Breast epithelium (tissue), 4 donors: ENCODE results near the gene HCFC1. TPM values are rescaled to one million over a fixed set of nuclear protein-coding genes. Genes with fewer than 3 reads are reported as not detected.

ENCODE experiments used
- DNase-seq, 2 donors: peaks; one replicate each; pipeline ENCODE4 v3.0.0-alpha.2; 2019; ENCODE audit warnings: low spot score in 2 of 2
- H3K27ac ChIP-seq, 2 donors: fragments of 200-600 bp; sonication (generic) in 1 of 2; one replicate each; pipeline ENCODE4 v1.5.1; 2016 to 2019; ENCODE audit warnings: mild to moderate bottlenecking in 1 of 2
- H3K27me3 ChIP-seq, 2 donors: fragments of 200-600 bp; sonication (generic) in 1 of 2; one replicate each; pipeline versions ENCODE4 v1.5.1 to v1.6.0; 2017 to 2019; ENCODE audit warnings: control low read depth in 1 of 2, mild to moderate bottlenecking in 1 of 2
- H3K36me3 ChIP-seq: fragments of 200-600 bp; one replicate; pipeline ENCODE4 v1.5.1; 2019
- H3K4me1 ChIP-seq, 2 donors: fragments of 200-600 bp; sonication (generic); one replicate each; pipeline ENCODE4 v1.5.1; 2016 to 2019; ENCODE audit warnings: control low read depth in 1 of 2
- H3K4me3 ChIP-seq, 3 donors: fragments of 200-600 bp; sonication (generic); 1 replicate in 2 of 3; 2 replicates in 1 of 3; pipeline ENCODE4 v1.5.1; 2016 to 2019; ENCODE audit warnings: mild to moderate bottlenecking in 3 of 3, moderate library complexity in 2 of 3
- H3K9me3 ChIP-seq, 2 donors: fragments of 200-600 bp; sonication (generic) in 1 of 2; one replicate each; pipeline ENCODE4 v1.5.1; 2016 to 2019; ENCODE audit warnings: control low read depth in 1 of 2
- CTCF ChIP-seq, 3 donors: fragments of 450-650 bp; IDR thresholded peaks; one replicate each; pipeline ENCODE4 v1.5.1; 2016 to 2017; ENCODE audit warnings: antibody characterized with exemption in 3 of 3, mild to moderate bottlenecking in 3 of 3, moderate library complexity in 3 of 3
- POLR2A ChIP-seq: fragments of 450-650 bp; IDR thresholded peaks from one replicate; pipeline ENCODE4 v1.6.1; 2016; ENCODE audit warnings: antibody characterized with exemption, mild to moderate bottlenecking, moderate library complexity
- POLR2AphosphoS5 ChIP-seq, 3 donors: sonication (generic); formaldehyde crosslinking; IDR thresholded peaks; one replicate each; pipeline ENCODE4 v1.6.1; 2017; ENCODE audit warnings: antibody characterized with exemption in 3 of 3
- intact Hi-C: fragments of 100-400 bp; cut with DNase I; formaldehyde crosslinking; loops from one replicate; pipeline ENCODE4 v1.15.1; 2023; ENCODE audit warnings: low total_unique reads
- total RNA-seq, 3 donors: library from RNA; depleted of rRNA; stranded (reverse); fragments of >200 nt; gene quantifications; one replicate each; pipeline ENCODE4 v1.1.0, GENCODE V29; 2016

Gene HCFC1
- total RNA-seq, 3 donors from 2014 or later = 20.2 to 23.0 (median 22.6) TPM

- TF ChIP-seq CTCF (IDR thresholded peaks at IDR 0.05) (no peak), POLR2AphosphoS5 (IDR thresholded peaks at IDR 0.05) (no peak), POLR2A (no peak)
- H3K9me3 ChIP-seq = no peaks in the 10 kb centered on the region
- H3K36me3 ChIP-seq = no peaks in the 10 kb centered on the region
- H3K4me3 ChIP-seq = no peak overlapping the region
- H3K4me1 ChIP-seq = no peaks in the 10 kb centered on the region
- no peak for DNase-seq
- intact Hi-C loops = loop anchor here (10.0 kb wide), 1 partner anchor 1555 kb away; no protein-coding TSS in a partner anchor
- peaks cover 0 to 22% of the 10 kb centered on the region in 2 donors for H3K27me3 ChIP-seq
- H3K27ac ChIP-seq = no peak overlapping the region
Measured at GRCh38 chrX:153989973-153990655, 18.5 kb upstream of the HCFC1 start.

DNA sequence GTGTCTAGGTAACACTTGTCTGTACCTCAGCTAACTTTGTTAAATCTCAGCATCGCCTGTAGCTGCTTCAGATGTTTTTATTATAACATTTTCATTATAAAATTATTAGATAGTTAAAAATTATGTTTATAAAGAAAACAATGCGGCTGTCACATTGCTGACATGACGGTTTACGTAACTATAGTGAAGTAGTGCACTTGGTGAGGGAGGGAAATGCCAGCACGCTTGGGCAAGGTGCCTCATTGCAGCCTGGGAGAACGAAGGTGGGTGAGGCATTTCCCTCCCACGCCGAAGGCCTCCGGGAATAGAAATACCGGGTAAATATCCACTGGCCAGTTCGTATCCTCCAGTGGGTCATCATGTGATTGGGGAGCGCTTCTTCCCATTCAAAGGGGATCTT lies 16.9 kb upstream of the HCFC1 start:
- H3K27ac ChIP-seq = peak overlapping the region in 1 of 2 donors; percentile 38
- TF ChIP-seq POLR2A = no peak
- no peak for TF ChIP-seq POLR2AphosphoS5 (IDR thresholded peaks at IDR 0.05)
- TF ChIP-seq CTCF (IDR thresholded peaks at IDR 0.05) = no peak

GRCh38 chrX:153984351-153985178 lies 12.9 kb upstream of the HCFC1 start:
- intact Hi-C loops = loop anchor here (10.0 kb wide), 1 partner anchor 1560 kb away; no protein-coding TSS in a partner anchor
- H3K27ac ChIP-seq = peak overlapping the region; percentile 86 to 88
- H3K9me3 ChIP-seq = no peaks in the 10 kb centered on the region

More for the DNA sequence above, 16.9 kb upstream of the HCFC1 start:
- no peaks in the 10 kb centered on the region for H3K4me1 ChIP-seq
- H3K36me3 ChIP-seq = no peaks in the 10 kb centered on the region
- no peak overlapping the region for H3K4me3 ChIP-seq
- intact Hi-C loops = loop anchor here (10.0 kb wide), 1 partner anchor 1556 kb away; no protein-coding TSS in a partner anchor
- no peak for DNase-seq
- H3K9me3 ChIP-seq = no peaks in the 10 kb centered on the region
- H3K27me3 ChIP-seq = peaks cover 0 to 37% of the 10 kb centered on the region in 2 donors

GRCh38 chrX:153983321-153983801 lies 11.7 kb upstream of the HCFC1 start:
- no peak overlapping the region for H3K27ac ChIP-seq
- H3K4me3 ChIP-seq = no peak overlapping the region
- TF ChIP-seq CTCF (IDR thresholded peaks at IDR 0.05) (no peak), POLR2A (no peak), POLR2AphosphoS5 (IDR thresholded peaks at IDR 0.05) (no peak)
- H3K9me3 ChIP-seq = no peaks in the 10 kb centered on the region
- DNase-seq = no peak
- H3K36me3 ChIP-seq = no peaks in the 10 kb centered on the region
- H3K4me1 ChIP-seq = no peaks in the 10 kb centered on the region
- peaks cover 0 to 36% of the 10 kb centered on the region in 2 donors for H3K27me3 ChIP-seq
- intact Hi-C loops = loop anchor here (10.0 kb wide), 1 partner anchor 1561 kb away; no protein-coding TSS in a partner anchor

More at GRCh38 chrX:153984351-153985178, 12.9 kb upstream of the HCFC1 start:
- Histone ChIP-seq H3K4me3 (no peak overlapping the region), H3K4me1 (no peaks in the 10 kb centered on the region), H3K36me3 (no peaks in the 10 kb centered on the region), H3K27me3 (peaks cover 0 to 36% of the 10 kb centered on the region in 2 donors)
- DNase-seq = no peak
- no peak for TF ChIP-seq POLR2AphosphoS5 (IDR thresholded peaks at IDR 0.05)
- no peak for TF ChIP-seq CTCF (IDR thresholded peaks at IDR 0.05)
- no peak for TF ChIP-seq POLR2A
